GM18907 (cell line): ENCODE data around the gene RAVER1.
"Not testable (repeated sequence)": the region's sequence is repeated elsewhere in the genome, so short reads cannot be mapped to it uniquely, and the experiment has no call there.

Experiments
- ATAC-seq: cut with Tn5 transposase; IDR thresholded peaks from one replicate; pipeline ENCODE4 v1.9.1; 2021; ENCODE audit warnings: mild to moderate bottlenecking, moderate library complexity; ENCODE audit not compliant: unreplicated experiment

Gene RAVER1

GRCh38 chr19:10332965-10333757 is at the start of gene RAVER1:
Gene RAVER1 (minus strand): TSS chr19:10333529. CDS start chr19:10333507, 22 bp downstream.
- peak; percentile 82 for ATAC-seq

- not testable (repeated sequence) for ATAC-seq
Measured at GRCh38 chr19:10383223-10383499, 49.8 kb upstream of the RAVER1 start.

- ATAC-seq, result peak; percentile 90
Measured at GRCh38 chr19:10380313-10381102, 47.2 kb upstream of the RAVER1 start, which contains the start of gene TYK2. Gene TYK2 (minus strand): TSS chr19:10380572. CDS start chr19:10378406, 2,166 bp downstream.

- no peak for ATAC-seq
Measured at GRCh38 chr19:10379880-10380312, 46.6 kb upstream of the RAVER1 start.

- ATAC-seq, result no peak
Measured at GRCh38 chr19:10378124-10378523, 44.8 kb upstream of the RAVER1 start.

- not testable (repeated sequence) for ATAC-seq
Measured at GRCh38 chr19:10377140-10377640, 43.9 kb upstream of the RAVER1 start.

GRCh38 chr19:10374931-10375330 is 41.6 kb upstream of the RAVER1 start:
- no peak for ATAC-seq

GRCh38 chr19:10372690-10373089 is 39.4 kb upstream of the RAVER1 start:
- ATAC-seq, result no peak

GRCh38 chr19:10368101-10368803 is 34.9 kb upstream of the RAVER1 start:
- ATAC-seq, result no peak

GRCh38 chr19:10366950-10367512 is 33.7 kb upstream of the RAVER1 start:
- not testable (repeated sequence) for ATAC-seq

- no peak for ATAC-seq
Measured at GRCh38 chr19:10365518-10365917, 32.2 kb upstream of the RAVER1 start.

- no peak for ATAC-seq
Measured at GRCh38 chr19:10364644-10365043, 31.3 kb upstream of the RAVER1 start.

- no peak for ATAC-seq
Measured at GRCh38 chr19:10363789-10364281, 30.5 kb upstream of the RAVER1 start.

GRCh38 chr19:10362259-10362658 is 28.9 kb upstream of the RAVER1 start:
- ATAC-seq, result no peak

- ATAC-seq, result no peak
Measured at GRCh38 chr19:10361569-10362011, 28.3 kb upstream of the RAVER1 start.

- ATAC-seq, result no peak
Measured at GRCh38 chr19:10356431-10356830, 23.1 kb upstream of the RAVER1 start.

- ATAC-seq, result no peak
Measured at GRCh38 chr19:10353793-10354391, 20.6 kb upstream of the RAVER1 start.

GRCh38 chr19:10352764-10353671 is 19.7 kb upstream of the RAVER1 start:
- no peak for ATAC-seq

GRCh38 chr19:10346509-10346908 is 13.2 kb upstream of the RAVER1 start:
- ATAC-seq, result no peak
